SJSA1 (cell line): Measurements from ENCODE around the gene OCIAD2. TPM values are rescaled to one million over a fixed set of nuclear protein-coding genes. Genes with fewer than 3 reads are reported as not detected.

Experiments used
- DNase-seq, 2 experiments: peaks; one replicate each; pipeline ENCODE4 v3.0.0-alpha.2; 2015 to 2020; ENCODE audit warnings: low spot score in 2 of 2, low read depth in 1 of 2
- H3K27ac ChIP-seq: fragments of 250-450 bp; sonication (Bioruptor Pico); 2 replicates; pipeline ENCODE4 v1.5.1; 2020; ENCODE audit warnings: mild to moderate bottlenecking, moderate library complexity
- H3K27me3 ChIP-seq: fragments of 250-450 bp; sonication (Bioruptor Pico); replicated peaks from 2 replicates; pipeline ENCODE4 v1.5.1; 2020; ENCODE audit warnings: mild to moderate bottlenecking, moderate library complexity
- H3K36me3 ChIP-seq: fragments of 250-450 bp; sonication (Bioruptor Pico); 2 replicates; pipeline ENCODE4 v1.5.1; 2020; ENCODE audit warnings: mild to moderate bottlenecking
- H3K4me1 ChIP-seq: fragments of 250-450 bp; sonication (Bioruptor Pico); replicated peaks from 2 replicates; pipeline ENCODE4 v1.6.1; 2021; ENCODE audit warnings: mild to moderate bottlenecking
- H3K4me3 ChIP-seq: fragments of 250-450 bp; sonication (Bioruptor Pico); 2 replicates; pipeline ENCODE4 v1.5.1; 2020; ENCODE audit warnings: mild to moderate bottlenecking
- H3K9me3 ChIP-seq: fragments of 250-450 bp; sonication (Bioruptor Pico); replicated peaks from 2 replicates; pipeline ENCODE4 v1.5.1; 2020; ENCODE audit warnings: mild to moderate bottlenecking
- total RNA-seq: library from RNA; depleted of rRNA; stranded (reverse); fragments of >200 nt; shearing (Covaris generic); gene quantifications from 2 replicates; pipeline ENCODE4 v1.2.3, GENCODE V29; 2014; rRNA removed

Gene OCIAD2, protein sequence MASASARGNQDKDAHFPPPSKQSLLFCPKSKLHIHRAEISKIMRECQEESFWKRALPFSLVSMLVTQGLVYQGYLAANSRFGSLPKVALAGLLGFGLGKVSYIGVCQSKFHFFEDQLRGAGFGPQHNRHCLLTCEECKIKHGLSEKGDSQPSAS
- 3.8 and 14.3 TPM in 2 replicates for total RNA-seq

DNA sequence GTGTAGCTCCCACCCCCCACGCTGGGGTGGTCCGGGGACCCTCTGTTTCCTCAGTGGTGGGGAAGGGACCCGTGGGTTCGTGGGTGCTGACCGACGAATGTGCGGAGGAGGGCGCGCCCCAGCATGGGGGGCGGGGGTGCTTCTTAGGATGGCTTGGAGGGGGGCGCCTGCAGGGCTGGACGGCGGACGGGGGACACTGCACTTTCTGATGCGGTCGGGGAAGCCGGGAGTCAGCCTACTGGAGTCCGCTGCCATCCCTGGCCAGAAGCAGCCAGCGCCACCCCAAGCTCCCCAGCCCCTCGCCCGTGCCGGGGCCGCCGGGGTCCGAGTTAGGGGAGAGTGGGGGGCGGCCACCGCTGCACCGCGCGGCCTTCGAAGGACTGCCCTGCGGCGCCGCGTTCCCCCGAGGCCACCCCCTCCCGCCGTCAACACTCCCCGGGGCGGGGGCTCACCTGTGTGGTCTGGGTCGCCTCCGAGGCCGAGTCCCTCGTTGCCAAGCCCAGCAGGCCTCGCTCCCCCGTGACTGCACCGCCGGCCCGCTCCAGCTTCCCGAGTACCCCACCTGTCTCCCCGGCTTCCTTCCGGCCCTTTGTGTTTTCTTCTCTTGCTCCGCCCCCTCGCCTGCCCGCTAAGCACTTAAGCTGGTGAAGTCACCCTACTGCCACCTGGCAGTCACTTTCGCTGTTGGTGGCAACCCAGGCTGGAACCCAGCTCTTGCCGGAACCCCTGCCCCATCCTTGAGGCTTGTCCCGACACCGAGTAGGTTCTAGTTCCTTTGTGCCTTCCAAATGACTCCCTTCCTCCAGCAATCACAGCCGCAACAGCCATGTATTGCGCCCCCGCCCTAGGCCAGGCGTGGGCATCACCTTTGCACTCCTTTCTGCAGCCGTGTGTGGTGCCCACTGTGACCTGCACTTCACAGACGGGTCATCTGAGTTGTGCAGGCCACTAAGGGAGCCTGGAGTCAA, at the start of gene OCIAD2:
OCIAD2 (minus strand) TSS at position 569 of the 968 bp plus-strand sequence. CDS start 2,225 bp downstream, outside the sequence.
- H3K9me3 ChIP-seq, result no peaks in the 10 kb centered on the region
- H3K36me3 ChIP-seq, result 0 out of 2 replicates have a peak, but pooled peaks cover 3% of the 10 kb centered on the region
- peaks cover 11% of the 10 kb centered on the region for H3K4me1 ChIP-seq
- H3K27ac ChIP-seq, result no peak within 1 kb of the TSS
- DNase-seq, result peak; percentile 22 to 44
- H3K4me3 ChIP-seq, result peak within 1 kb of the TSS; percentile 58
- H3K27me3 ChIP-seq, result no peaks in the 10 kb centered on the region

DNA sequence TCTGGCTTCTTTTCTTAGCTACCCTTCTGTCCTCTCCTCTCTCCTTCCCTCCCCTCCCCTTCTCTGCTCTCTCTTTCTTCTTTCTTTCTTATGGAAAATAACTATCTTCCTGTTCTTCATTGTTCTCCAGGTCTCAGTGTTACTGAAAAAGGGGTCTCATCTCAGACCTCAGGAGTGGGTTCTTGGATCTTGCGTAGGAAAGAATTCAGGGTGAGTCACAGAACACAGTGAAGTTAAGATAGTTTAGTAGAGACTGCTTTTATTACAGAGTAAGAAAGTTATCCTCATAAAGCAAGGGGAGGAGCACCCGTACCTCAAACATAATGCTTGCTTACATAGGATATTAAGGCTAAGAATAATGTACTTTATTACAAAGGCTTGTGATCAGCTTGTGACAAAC, 47.7 kb upstream of the OCIAD2 start:
- no peak overlapping the region for H3K27ac ChIP-seq
- H3K4me3 ChIP-seq, result no peak overlapping the region
- H3K4me1 ChIP-seq, result no peaks in the 10 kb centered on the region
- DNase-seq, result no peak
- H3K27me3 ChIP-seq, result no peaks in the 10 kb centered on the region
- H3K36me3 ChIP-seq, result no peaks in the 10 kb centered on the region
- no peaks in the 10 kb centered on the region for H3K9me3 ChIP-seq

DNA sequence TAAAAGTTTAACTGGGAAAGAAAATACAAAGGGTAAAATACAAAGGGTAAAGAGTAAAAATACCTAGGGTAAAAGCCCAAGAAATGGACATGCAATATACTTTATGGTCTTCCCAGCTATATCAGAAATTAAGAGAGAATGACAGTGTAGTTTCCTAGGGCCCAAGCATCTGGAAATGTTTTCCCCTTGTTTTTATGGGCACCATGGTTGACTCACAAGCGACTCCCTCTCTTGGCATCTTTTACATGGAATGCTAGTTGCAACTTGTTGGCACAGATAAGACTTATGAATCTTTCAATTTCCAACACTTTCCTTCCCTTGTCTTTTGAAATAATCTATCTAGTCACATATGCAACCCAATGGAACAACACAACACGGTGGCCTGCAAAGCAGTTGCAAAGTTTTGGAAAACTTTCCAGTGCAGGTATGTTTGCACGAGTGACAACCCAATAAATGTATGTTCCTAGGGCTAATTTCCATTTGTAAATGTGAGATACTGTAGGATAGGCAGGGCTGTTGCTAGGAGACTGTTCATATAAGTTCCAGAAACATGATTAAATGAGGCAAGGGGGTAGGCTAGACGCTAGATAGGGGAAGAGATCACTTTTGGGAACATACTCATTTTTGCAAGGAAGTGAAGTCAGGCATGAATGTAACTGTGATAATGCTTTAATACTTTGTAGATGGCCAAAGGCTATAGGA, 43.1 kb upstream of the OCIAD2 start:
- Histone ChIP-seq H3K9me3 (no peaks in the 10 kb centered on the region), H3K27me3 (no peaks in the 10 kb centered on the region), H3K27ac (no peak overlapping the region), H3K4me3 (no peak overlapping the region), H3K4me1 (no peaks in the 10 kb centered on the region), H3K36me3 (no peaks in the 10 kb centered on the region)
- DNase-seq, result no peak

DNA sequence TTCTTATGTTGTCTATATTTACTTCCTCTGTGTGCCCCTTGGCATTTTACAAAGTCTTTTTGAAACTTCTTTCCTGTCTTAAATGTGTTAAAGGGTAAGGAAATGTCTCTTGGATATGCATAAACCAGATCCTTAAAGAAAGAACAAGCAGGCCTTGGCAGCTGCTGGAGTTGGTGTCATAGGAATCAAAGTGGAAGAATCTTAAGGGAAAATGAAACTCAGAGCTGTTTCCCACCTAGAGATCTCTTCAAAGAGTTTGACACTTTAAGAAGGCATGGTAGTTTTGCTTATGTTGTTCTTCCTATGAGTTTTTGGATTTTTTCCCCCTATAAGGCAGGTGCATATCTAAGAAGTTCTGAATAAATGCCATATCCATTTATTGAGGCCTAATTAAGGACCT, 42.5 kb upstream of the OCIAD2 start:
- Histone ChIP-seq H3K9me3 (no peaks in the 10 kb centered on the region), H3K36me3 (no peaks in the 10 kb centered on the region), H3K27ac (no peak overlapping the region), H3K4me3 (no peak overlapping the region), H3K27me3 (no peaks in the 10 kb centered on the region), H3K4me1 (peaks cover 5% of the 10 kb centered on the region; the same call in 1 of the 2 replicates)
- no peak for DNase-seq

DNA sequence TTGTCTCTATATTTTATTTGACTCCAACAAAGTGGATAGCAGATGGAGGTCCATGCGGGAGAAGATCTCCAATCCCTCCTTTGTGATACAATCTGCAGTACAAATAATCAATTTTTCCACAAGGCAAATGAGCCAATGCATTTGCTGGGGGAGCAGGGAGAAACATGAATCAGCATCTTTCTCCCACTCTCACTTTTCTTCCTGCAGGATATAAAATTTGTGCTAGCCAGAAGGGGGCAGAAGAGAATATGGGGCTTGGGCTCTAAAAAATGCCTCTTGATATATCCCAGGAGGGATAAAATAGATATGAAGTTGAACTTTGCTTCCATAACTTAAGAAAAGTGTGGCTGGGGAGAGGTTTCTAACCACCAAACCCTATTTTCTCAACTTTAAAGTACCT, 41.2 kb upstream of the OCIAD2 start:
- DNase-seq, result no peak
- no peak overlapping the region for H3K4me3 ChIP-seq
- no peaks in the 10 kb centered on the region for H3K36me3 ChIP-seq
- no peaks in the 10 kb centered on the region for H3K9me3 ChIP-seq
- H3K4me1 ChIP-seq, result peaks cover 5% of the 10 kb centered on the region; the same call in 1 of the 2 replicates
- H3K27me3 ChIP-seq, result no peaks in the 10 kb centered on the region
- no peak overlapping the region for H3K27ac ChIP-seq

DNA sequence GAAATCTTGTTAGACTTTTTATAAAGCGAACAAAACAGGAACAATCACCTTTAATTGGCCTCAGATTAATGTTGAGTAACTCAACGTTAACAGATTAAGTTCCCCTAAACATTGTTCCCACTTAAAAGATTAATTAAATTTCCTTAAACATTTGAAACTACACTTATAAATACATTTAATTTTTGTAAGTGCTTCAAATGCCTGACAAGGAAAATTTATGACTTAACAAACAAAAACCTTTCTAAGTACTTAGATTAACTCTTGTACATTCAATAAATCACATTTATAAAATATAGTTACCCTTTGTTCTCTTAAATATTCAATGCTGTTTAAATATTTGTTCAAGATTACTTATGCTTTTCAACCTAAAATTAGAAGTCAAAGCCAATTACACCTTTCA, 39.4 kb upstream of the OCIAD2 start:
- no peak for DNase-seq
- Histone ChIP-seq H3K9me3 (no peaks in the 10 kb centered on the region), H3K27me3 (no peaks in the 10 kb centered on the region), H3K36me3 (no peaks in the 10 kb centered on the region), H3K4me3 (no peak overlapping the region), H3K27ac (no peak overlapping the region), H3K4me1 (peaks cover 5% of the 10 kb centered on the region; the same call in 1 of the 2 replicates)

DNA sequence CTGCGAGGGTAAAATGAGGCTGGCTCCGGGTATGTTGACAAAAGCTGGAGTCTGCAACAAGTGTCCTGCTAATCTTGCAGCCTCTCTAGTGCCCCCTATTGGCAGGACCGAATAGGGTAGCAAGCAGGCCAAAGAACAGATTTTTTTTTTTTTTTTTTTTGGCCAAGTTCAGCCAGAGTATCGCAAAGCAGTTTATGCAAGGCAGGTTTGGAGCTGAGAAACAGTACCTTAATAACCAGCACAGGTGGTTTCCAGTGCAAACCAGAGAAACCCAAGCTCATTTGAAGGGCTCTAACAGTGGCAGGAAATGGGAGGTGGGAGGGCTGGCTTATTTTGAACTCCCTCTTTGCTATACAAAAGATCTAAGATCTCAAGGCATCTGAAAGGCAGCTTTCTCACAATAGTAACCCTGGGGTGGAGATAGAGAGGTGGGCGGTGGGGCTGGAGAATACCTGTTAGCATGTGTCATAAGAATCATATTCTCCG, 38.2 kb upstream of the OCIAD2 start:
- H3K27ac ChIP-seq, result no peak overlapping the region
- H3K36me3 ChIP-seq, result no peaks in the 10 kb centered on the region
- no peaks in the 10 kb centered on the region for H3K9me3 ChIP-seq
- no peaks in the 10 kb centered on the region for H3K27me3 ChIP-seq
- H3K4me1 ChIP-seq, result peaks cover 5% of the 10 kb centered on the region; the same call in 1 of the 2 replicates
- no peak for DNase-seq
- no peak overlapping the region for H3K4me3 ChIP-seq

DNA sequence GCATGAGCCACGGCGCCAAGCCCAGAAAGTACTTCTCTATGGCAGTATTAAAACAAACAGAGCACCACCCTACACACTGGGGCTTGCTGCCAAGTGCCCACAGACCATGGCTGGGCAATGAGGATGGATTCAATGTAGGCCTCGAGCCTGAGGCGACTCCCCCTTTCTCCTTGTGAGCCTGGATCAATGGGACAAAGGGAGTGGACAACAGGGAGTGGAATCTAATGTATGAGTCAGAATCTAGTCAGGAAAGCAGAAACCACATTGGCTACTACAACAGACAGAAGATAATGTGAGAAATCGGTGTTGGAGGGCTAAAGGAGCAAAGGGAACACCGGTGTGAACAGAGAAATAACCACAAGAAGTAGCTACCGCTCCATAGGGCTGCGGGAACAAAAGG, 37.7 kb upstream of the OCIAD2 start:
- no peak overlapping the region for H3K4me3 ChIP-seq
- H3K9me3 ChIP-seq, result no peaks in the 10 kb centered on the region
- H3K36me3 ChIP-seq, result no peaks in the 10 kb centered on the region
- H3K27me3 ChIP-seq, result no peaks in the 10 kb centered on the region
- peak in 1 of 2 experiments; percentile 10 for DNase-seq
- peaks cover 5% of the 10 kb centered on the region; the same call in 1 of the 2 replicates for H3K4me1 ChIP-seq
- no peak overlapping the region for H3K27ac ChIP-seq

DNA sequence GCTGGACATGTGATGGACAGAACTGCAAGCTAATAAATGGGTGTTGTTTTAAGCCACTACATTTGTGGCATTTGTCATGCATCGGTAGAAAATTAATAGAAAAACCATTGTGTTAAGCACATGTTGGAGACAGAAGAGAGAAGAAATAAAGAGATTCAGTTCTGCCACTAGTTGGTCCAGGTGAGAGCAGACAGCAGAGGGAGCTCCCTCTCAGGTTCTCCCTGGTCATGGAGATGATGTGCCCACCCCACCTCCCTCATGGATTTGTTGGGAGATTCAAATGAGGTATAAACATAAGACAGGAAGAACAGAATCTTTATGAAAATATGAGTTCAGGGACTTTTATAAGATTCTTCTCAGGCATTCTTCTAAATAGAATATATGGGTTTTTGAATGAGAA, 36.8 kb upstream of the OCIAD2 start:
- no peaks in the 10 kb centered on the region for H3K9me3 ChIP-seq
- DNase-seq, result no peak
- no peak overlapping the region for H3K27ac ChIP-seq

DNA sequence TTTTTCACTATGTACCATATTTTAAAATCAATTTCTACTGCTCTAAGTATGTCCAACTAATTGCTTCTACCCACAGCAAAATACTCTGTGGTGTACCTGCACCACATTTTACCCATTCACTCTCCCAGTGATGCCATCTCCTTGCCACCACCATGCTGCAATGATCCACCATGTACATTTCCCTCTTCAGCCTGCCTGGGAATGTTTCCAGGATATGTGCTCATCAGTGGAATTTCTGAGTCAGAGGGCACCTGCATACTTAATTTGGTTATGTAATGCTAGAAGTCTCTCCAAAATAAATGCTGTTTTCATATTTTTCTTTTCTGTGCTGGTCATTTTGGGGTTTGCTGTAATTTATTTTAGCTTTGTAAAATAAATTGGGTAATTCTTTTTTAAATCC, 33.2 kb upstream of the OCIAD2 start:
- H3K27ac ChIP-seq, result no peak overlapping the region

More for the DNA sequence above, 36.8 kb upstream of the OCIAD2 start:
- Histone ChIP-seq H3K4me3 (no peak overlapping the region), H3K4me1 (peaks cover 5% of the 10 kb centered on the region; the same call in 1 of the 2 replicates), H3K36me3 (no peaks in the 10 kb centered on the region), H3K27me3 (no peaks in the 10 kb centered on the region)

DNA sequence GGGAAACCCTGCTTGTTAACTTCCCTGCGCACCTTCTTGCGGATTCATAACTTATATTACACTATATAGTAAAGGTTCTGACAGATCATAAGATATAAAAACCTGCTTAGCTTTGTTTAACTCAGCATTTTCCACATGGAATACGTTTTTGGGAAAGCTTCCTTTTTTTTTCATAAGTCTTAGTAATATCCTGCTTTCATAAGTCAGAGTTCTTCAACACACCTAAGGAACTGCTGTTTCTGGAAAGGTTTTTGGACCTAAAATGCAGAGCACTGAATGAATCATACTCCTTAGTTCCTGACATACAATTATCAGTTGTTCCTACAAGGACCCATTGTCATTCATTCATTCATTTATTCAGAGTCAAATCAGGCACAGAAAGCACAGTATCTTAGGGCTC, 32.3 kb upstream of the OCIAD2 start:
- Histone ChIP-seq H3K36me3 (no peaks in the 10 kb centered on the region), H3K27me3 (no peaks in the 10 kb centered on the region), H3K4me3 (no peak overlapping the region), H3K9me3 (no peaks in the 10 kb centered on the region), H3K27ac (no peak overlapping the region), H3K4me1 (no peaks in the 10 kb centered on the region)
- DNase-seq, result no peak

More for the DNA sequence above, 33.2 kb upstream of the OCIAD2 start:
- H3K36me3 ChIP-seq, result no peaks in the 10 kb centered on the region
- H3K27me3 ChIP-seq, result no peaks in the 10 kb centered on the region
- H3K4me1 ChIP-seq, result peaks cover 5% of the 10 kb centered on the region; the same call in 1 of the 2 replicates
- H3K4me3 ChIP-seq, result no peak overlapping the region
- peak in 1 of 2 experiments; percentile 11 for DNase-seq
- H3K9me3 ChIP-seq, result no peaks in the 10 kb centered on the region

DNA sequence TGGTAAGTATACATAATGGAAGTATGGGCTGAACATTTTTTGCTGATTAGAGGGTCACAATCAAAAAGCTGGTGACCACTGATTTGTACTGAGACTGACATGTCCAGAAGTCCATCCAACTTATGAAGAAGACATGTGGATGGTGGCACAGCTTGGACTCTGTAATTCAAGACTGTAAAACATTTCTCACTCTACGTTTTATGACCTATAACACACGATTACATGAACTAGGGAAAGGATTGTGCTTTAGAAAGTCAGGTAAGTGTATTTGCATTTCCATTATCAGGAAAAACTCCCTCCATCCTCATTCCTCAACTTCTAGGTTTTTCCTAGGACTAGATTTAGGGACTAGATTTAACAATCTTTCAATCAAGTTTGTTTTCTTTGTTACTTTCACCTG, 30.5 kb upstream of the OCIAD2 start:
- Histone ChIP-seq H3K27me3 (no peaks in the 10 kb centered on the region), H3K36me3 (no peaks in the 10 kb centered on the region), H3K4me1 (no peaks in the 10 kb centered on the region), H3K9me3 (no peaks in the 10 kb centered on the region), H3K27ac (no peak overlapping the region), H3K4me3 (no peak overlapping the region)
- DNase-seq, result no peak

DNA sequence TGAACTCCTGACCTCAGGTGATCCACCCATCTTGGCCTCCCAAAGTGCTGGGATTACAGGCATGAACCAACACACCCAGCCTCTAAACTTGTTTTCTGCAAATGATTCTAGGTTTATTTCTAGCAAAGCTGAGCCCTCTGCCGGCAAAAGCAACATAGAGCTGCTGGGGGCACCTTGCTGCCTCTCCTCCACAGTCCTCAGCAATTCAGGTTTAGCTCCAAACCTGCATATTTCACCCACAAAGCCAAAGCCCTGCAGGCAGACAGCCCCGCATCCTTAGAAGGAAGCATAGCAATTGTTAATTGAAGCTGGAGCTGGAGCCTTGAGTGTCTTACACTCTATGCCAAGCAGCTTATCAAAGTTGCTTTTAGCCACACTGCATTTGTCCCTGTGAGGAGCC, 24.9 kb upstream of the OCIAD2 start:
- no peaks in the 10 kb centered on the region; the same call in 1 of the 2 replicates for H3K4me1 ChIP-seq
- H3K9me3 ChIP-seq, result no peaks in the 10 kb centered on the region
- H3K36me3 ChIP-seq, result no peaks in the 10 kb centered on the region
- no peak for DNase-seq
- H3K27me3 ChIP-seq, result no peaks in the 10 kb centered on the region
- no peak overlapping the region for H3K27ac ChIP-seq
- no peak overlapping the region for H3K4me3 ChIP-seq
